Activated B cell treated with CpG ODN at 0.5 μM for 24 hours (primary cell): ENCODE measurements around the gene MAS1L. TPM values are rescaled to one million over a fixed set of nuclear protein-coding genes. Genes with fewer than 3 reads are reported as not detected.

Experiments
- ATAC-seq: fragments of 200-7000 bp; cut with Tn5 transposase; one replicate; pipeline ENCODE4 v1.10.0; 2021; ENCODE audit warnings: low read depth, mild to moderate bottlenecking, moderate library complexity
- CTCF ChIA-PET: fragments of 350-600 bp; sonication (Branson Sonifier 250); formaldehyde crosslinking; loops from one replicate; lab custom pipeline; 2021; ENCODE audit warnings: antibody characterized with exemption; lab: Charles Lee
- POLR2A ChIA-PET: fragments of 350-600 bp; sonication (Branson Sonifier 250); formaldehyde crosslinking; loops from one replicate; lab custom pipeline; 2021; ENCODE audit warnings: antibody characterized with exemption; lab: Charles Lee
- DNase-seq: peaks from one replicate; pipeline ENCODE4 v3.0.0; 2022
- H3K27ac Mint-ChIP-seq: one replicate; pipeline ENCODE4 v1.8.0; 2020; ENCODE audit warnings: mixed read lengths
- H3K27me3 Mint-ChIP-seq: one replicate; pipeline ENCODE4 v1.8.0; 2021; ENCODE audit warnings: mixed read lengths
- H3K36me3 Mint-ChIP-seq: one replicate; pipeline ENCODE4 v1.8.0; 2021; ENCODE audit warnings: low read depth, mixed read lengths
- H3K4me1 Mint-ChIP-seq: one replicate; pipeline ENCODE4 v1.8.0; 2021; ENCODE audit warnings: mixed read lengths
- H3K4me3 Mint-ChIP-seq: one replicate; pipeline ENCODE4 v1.8.0; 2020; ENCODE audit warnings: mild to moderate bottlenecking, mixed read lengths
- H3K9me3 Mint-ChIP-seq: one replicate; pipeline ENCODE4 v1.8.0; 2020; ENCODE audit warnings: mixed read lengths
- intact Hi-C: fragments of 100-400 bp; cut with micrococcal nuclease; formaldehyde crosslinking; loops from one replicate; pipeline ENCODE4 v1.15.1; 2024
- total RNA-seq: library from RNA; stranded (reverse); gene quantifications from 2 replicates; pipeline ENCODE4 v1.2.3, GENCODE V29; 2022
- TF ChIP-seq, protein P1 (sequence below): fragments of 200-600 bp; IDR thresholded peaks from one replicate; pipeline ENCODE4 v1.8.0; 2022; ENCODE audit warnings: antibody characterized with exemption, mild to moderate bottlenecking

MAS1L gene
- total RNA-seq, 1 donor from 2014 or later = not detected

DNA sequence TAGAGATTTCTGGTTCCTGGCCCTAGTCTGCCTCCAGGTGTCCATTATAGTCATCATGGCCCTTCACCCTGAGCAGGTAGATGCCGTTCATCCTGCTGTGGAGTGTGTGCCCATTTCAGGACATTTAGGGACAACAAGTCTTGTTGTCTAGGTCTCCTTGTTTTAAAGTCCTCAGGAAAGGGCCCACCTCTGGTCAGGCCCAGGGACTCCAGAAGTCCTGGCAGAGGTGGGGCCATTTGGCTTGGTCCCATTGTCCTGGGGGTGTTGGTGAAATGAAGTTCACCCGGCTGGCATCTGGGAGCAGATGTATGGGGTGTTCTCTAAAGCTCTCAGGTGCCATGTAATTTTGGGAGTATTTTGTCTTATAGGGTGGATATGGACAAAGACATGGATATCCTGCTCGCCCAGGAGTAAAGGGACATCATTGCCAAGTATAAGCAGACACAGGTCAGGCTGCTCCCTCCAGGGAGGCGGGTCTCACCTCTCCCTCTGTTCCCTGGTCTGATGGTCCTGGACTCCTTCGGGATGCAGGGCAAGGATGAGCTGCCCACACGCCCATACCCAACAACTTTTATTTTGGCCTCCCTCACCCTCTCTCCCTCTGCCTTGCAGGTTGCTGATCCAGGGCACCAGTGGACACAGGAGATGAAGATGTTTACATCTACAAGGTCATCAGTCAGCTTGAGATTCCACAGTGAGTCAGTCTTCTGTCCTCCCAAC is 31.7 kb upstream of the MAS1L start:
- Mint-ChIP-seq H3K4me3 (no peak overlapping the region), H3K36me3 (no peaks in the 10 kb centered on the region), H3K4me1 (no peaks in the 10 kb centered on the region), H3K27ac (no peak overlapping the region), H3K9me3 (no peaks in the 10 kb centered on the region), H3K27me3 (peaks cover 26% of the 10 kb centered on the region)
- TF ChIP-seq, protein P1, sequence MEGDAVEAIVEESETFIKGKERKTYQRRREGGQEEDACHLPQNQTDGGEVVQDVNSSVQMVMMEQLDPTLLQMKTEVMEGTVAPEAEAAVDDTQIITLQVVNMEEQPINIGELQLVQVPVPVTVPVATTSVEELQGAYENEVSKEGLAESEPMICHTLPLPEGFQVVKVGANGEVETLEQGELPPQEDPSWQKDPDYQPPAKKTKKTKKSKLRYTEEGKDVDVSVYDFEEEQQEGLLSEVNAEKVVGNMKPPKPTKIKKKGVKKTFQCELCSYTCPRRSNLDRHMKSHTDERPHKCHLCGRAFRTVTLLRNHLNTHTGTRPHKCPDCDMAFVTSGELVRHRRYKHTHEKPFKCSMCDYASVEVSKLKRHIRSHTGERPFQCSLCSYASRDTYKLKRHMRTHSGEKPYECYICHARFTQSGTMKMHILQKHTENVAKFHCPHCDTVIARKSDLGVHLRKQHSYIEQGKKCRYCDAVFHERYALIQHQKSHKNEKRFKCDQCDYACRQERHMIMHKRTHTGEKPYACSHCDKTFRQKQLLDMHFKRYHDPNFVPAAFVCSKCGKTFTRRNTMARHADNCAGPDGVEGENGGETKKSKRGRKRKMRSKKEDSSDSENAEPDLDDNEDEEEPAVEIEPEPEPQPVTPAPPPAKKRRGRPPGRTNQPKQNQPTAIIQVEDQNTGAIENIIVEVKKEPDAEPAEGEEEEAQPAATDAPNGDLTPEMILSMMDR = no peak
- intact Hi-C loops = no loop called here
- ATAC-seq (no peak), DNase-seq (no peak)
- CTCF ChIA-PET = no interaction called here
- POLR2A ChIA-PET = no interaction called here

DNA sequence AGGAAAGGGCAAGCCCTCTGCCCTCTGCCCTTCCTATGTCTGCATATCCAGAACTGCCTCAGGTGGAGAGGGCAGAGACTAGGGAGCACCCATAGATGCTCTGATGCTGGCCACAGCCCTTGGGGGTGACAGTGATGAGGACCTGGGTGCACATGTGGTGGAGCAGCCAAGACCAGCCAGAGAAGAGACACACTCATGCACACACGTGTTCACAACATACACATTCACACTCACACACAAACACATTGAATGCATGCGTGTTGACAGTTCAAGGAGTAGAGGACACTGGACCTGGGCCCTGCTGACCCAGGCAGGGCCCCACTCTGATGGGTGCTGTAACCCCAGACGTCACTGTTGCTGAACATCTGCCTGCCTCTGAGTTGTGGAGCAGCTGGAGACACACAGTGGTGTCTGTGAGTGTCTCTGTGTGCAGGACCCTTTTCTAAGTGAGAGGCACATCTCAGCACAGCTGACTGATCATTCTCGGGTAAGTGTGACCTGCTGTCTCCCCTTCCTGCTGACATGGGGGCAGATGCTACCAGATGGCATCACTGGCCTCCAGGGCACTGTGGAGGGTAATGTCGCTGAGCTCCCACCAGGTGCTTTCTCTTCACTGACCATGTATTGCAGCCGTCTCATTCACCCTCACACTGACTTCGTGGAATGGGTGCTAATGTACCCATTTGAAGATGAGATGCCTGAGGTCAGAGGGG is 30.1 kb upstream of the MAS1L start:
- H3K9me3 Mint-ChIP-seq = no peaks in the 10 kb centered on the region
- ATAC-seq (no peak), DNase-seq (no peak)
- peaks cover 22% of the 10 kb centered on the region for H3K27me3 Mint-ChIP-seq
- CTCF ChIA-PET = no interaction called here
- TF ChIP-seq, protein P1 = no peak
- no peaks in the 10 kb centered on the region for H3K36me3 Mint-ChIP-seq
- POLR2A ChIA-PET = no interaction called here
- no peak overlapping the region for H3K27ac Mint-ChIP-seq
- H3K4me3 Mint-ChIP-seq = no peak overlapping the region
- intact Hi-C loops = no loop called here
- H3K4me1 Mint-ChIP-seq = no peaks in the 10 kb centered on the region

GRCh38 chr6:29517245-29517644 is 29.5 kb upstream of the MAS1L start:
- no peak overlapping the region for H3K27ac Mint-ChIP-seq
- TF ChIP-seq, protein P1 = no peak
- H3K9me3 Mint-ChIP-seq = no peaks in the 10 kb centered on the region
- H3K36me3 Mint-ChIP-seq = no peaks in the 10 kb centered on the region
- no peak overlapping the region for H3K4me3 Mint-ChIP-seq
- ChIA-PET CTCF (no interaction called here), POLR2A (no interaction called here)
- DNase-seq (no peak), ATAC-seq (no peak)
- intact Hi-C loops = no loop called here
- H3K4me1 Mint-ChIP-seq = no peaks in the 10 kb centered on the region
- peaks cover 22% of the 10 kb centered on the region for H3K27me3 Mint-ChIP-seq

GRCh38 chr6:29516108-29516507 is 28.4 kb upstream of the MAS1L start:
- DNase-seq (no peak), ATAC-seq (no peak)
- Mint-ChIP-seq H3K9me3 (no peaks in the 10 kb centered on the region), H3K36me3 (no peaks in the 10 kb centered on the region), H3K4me3 (no peak overlapping the region), H3K27me3 (peaks cover 28% of the 10 kb centered on the region), H3K27ac (no peak overlapping the region), H3K4me1 (no peaks in the 10 kb centered on the region)
- POLR2A ChIA-PET = no interaction called here
- intact Hi-C loops = no loop called here
- CTCF ChIA-PET = no interaction called here
- TF ChIP-seq, protein P1 = no peak

DNA sequence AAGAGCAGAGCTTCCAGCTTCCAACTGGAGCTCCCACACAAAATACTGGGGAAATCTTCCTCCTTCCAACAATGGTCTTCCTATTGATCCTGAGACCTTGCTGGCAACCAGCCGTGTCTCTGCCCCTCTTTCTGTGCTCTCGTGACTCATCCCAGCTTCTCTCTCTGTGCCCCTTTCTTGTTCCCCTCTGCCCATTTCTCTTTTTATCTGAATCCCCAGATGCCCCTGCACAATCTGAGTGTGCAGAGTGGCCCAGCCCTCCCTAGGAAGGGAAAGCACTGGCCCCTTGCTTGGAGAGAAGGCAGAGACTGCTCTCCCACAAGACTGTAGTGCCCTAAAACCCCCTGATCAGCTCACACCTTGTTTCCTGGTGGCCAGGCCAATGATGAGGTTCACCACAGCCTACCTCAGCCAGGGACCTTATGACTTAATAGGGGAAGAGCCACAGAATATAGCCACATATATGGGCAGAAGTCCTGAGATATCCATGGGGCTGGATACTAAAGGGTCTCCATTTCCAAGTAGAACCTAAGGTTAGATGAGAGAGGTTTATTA is 23.1 kb upstream of the MAS1L start:
- intact Hi-C loops = no loop called here
- ATAC-seq (no peak), DNase-seq (no peak)
- H3K27me3 Mint-ChIP-seq = peaks cover 14% of the 10 kb centered on the region
- H3K27ac Mint-ChIP-seq = no peak overlapping the region
- no peak overlapping the region for H3K4me3 Mint-ChIP-seq
- H3K4me1 Mint-ChIP-seq = no peaks in the 10 kb centered on the region
- H3K9me3 Mint-ChIP-seq = no peaks in the 10 kb centered on the region
- H3K36me3 Mint-ChIP-seq = no peaks in the 10 kb centered on the region
- CTCF ChIA-PET = no interaction called here
- TF ChIP-seq, protein P1 = no peak
- POLR2A ChIA-PET = no interaction called here
